Body of pancreas (tissue), 4 donors: Measurements from ENCODE around the gene DIAPH3. TPM values are rescaled to one million over a fixed set of nuclear protein-coding genes. Genes with fewer than 3 reads are reported as not detected.

Source experiments
- ATAC-seq: fragments of 150-250 bp; one replicate; pipeline ENCODE4 v1.9.1; 2016
- DNase-seq, 4 donors: peaks; one replicate each; pipeline ENCODE4 v3.0.0-alpha.2; 2019
- H3K27ac ChIP-seq, 4 donors: fragments of 200-600 bp; sonication (generic); 1 replicate in 3 of 4; 2 replicates in 1 of 4; pipeline versions ENCODE4 v1.5.1 to v1.6.1; 2016 to 2019; ENCODE audit warnings: mild to moderate bottlenecking in 1 of 4, mixed read lengths in 1 of 4, moderate library complexity in 1 of 4
- H3K27me3 ChIP-seq, 2 donors: fragments of 200-600 bp; sonication (generic); one replicate each; pipeline ENCODE4 v1.6.0; 2016; ENCODE audit warnings: mild to moderate bottlenecking in 1 of 2
- H3K36me3 ChIP-seq, 2 donors: fragments of 200-600 bp; sonication (generic); replicated peaks in 1 of 2; 2 replicates each; pipeline ENCODE4 v1.5.1; 2016; ENCODE audit warnings: low read depth in 2 of 2; ENCODE audit not compliant: insufficient read depth in 1 of 2
- H3K4me1 ChIP-seq: fragments of 200-600 bp; sonication (generic); one replicate; pipeline ENCODE4 v1.6.0; 2016
- H3K4me3 ChIP-seq, 2 donors: fragments of 200-600 bp; sonication (generic); 1 replicate in 1 of 2; 2 replicates in 1 of 2; pipeline ENCODE4 v1.5.1; 2016 to 2019
- H3K9me3 ChIP-seq, 3 donors: fragments of 200-600 bp; sonication (generic); 1 replicate in 2 of 3; 2 replicates in 1 of 3; pipeline ENCODE4 v1.5.1; 2016
- POLR2A ChIP-seq, 3 donors: fragments of 450-650 bp; IDR thresholded peaks; one replicate each; pipeline ENCODE4 v1.6.1; 2016; ENCODE audit warnings: antibody characterized with exemption in 3 of 3, mild to moderate bottlenecking in 2 of 3
- WGBS, 2 donors: methylation state at CpG; one replicate each; pipeline ENCODE4 v1.1.5; 2017; 5-methylcytosine and 5-hydroxymethylcytosine counted together
- intact Hi-C: fragments of 100-400 bp; cut with DNase I; formaldehyde crosslinking; loops from one replicate; pipeline ENCODE4 v1.15.1; 2023
- total RNA-seq, 2 donors: library from RNA; depleted of rRNA; stranded (reverse); fragments of >200 nt; gene quantifications; one replicate each; pipeline ENCODE4 v1.1.0, GENCODE V29; 2016
- TF ChIP-seq, protein P1 (sequence below), 7 experiments: fragments of 450-650 bp in 4 of 7; fragments of 200-600 bp in 3 of 7; sonication (generic) in 3 of 7; IDR thresholded peaks; one replicate each; pipeline ENCODE4 v1.5.1; 2016 to 2019; ENCODE audit warnings: antibody characterized with exemption in 7 of 7

DIAPH3 gene
- total RNA-seq, 2 donors from 2014 or later: 0.33 to 0.78 TPM

- WGBS, 2 donors: 69 to 78% methylated on average over 3 of the region's 3 CpGs
- Histone ChIP-seq H3K4me1 (peaks cover 6% of the 10 kb centered on the region), H3K9me3 (no peaks in the 10 kb centered on the region), H3K27me3 (no peaks in the 10 kb centered on the region), H3K27ac (no peak overlapping the region), H3K4me3 (no peak overlapping the region), H3K36me3 (no peaks in the 10 kb centered on the region)
- ATAC-seq: no peak
- intact Hi-C loops: no loop called here
- no peak for DNase-seq
- TF ChIP-seq POLR2A (IDR thresholded peaks at IDR 0.05): no peak
- TF ChIP-seq, protein P1, sequence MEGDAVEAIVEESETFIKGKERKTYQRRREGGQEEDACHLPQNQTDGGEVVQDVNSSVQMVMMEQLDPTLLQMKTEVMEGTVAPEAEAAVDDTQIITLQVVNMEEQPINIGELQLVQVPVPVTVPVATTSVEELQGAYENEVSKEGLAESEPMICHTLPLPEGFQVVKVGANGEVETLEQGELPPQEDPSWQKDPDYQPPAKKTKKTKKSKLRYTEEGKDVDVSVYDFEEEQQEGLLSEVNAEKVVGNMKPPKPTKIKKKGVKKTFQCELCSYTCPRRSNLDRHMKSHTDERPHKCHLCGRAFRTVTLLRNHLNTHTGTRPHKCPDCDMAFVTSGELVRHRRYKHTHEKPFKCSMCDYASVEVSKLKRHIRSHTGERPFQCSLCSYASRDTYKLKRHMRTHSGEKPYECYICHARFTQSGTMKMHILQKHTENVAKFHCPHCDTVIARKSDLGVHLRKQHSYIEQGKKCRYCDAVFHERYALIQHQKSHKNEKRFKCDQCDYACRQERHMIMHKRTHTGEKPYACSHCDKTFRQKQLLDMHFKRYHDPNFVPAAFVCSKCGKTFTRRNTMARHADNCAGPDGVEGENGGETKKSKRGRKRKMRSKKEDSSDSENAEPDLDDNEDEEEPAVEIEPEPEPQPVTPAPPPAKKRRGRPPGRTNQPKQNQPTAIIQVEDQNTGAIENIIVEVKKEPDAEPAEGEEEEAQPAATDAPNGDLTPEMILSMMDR (IDR thresholded peaks at IDR 0.05): no peak
Measured at GRCh38 chr13:59665732-59666131, 498.0 kb downstream of the DIAPH3 start.

- H3K36me3 ChIP-seq: no peaks in the 10 kb centered on the region
- no peak overlapping the region for H3K4me3 ChIP-seq
- H3K9me3 ChIP-seq: no peaks in the 10 kb centered on the region
- ATAC-seq (peak; percentile 45), DNase-seq (no peak)
- H3K4me1 ChIP-seq: peaks cover 6% of the 10 kb centered on the region
- H3K27ac ChIP-seq: peak overlapping the region in 2 of 4 donors; percentile 61 to 66
- no peaks in the 10 kb centered on the region for H3K27me3 ChIP-seq
- intact Hi-C loops: no loop called here
- no peak for TF ChIP-seq POLR2A (IDR thresholded peaks at IDR 0.05)
- TF ChIP-seq, protein P1 (IDR thresholded peaks at IDR 0.05): no peak
- WGBS, 2 donors: 49 to 56% methylated on average over 1 of the region's 1 CpG
Measured at GRCh38 chr13:59665184-59665583, 498.5 kb downstream of the DIAPH3 start.

DNA sequence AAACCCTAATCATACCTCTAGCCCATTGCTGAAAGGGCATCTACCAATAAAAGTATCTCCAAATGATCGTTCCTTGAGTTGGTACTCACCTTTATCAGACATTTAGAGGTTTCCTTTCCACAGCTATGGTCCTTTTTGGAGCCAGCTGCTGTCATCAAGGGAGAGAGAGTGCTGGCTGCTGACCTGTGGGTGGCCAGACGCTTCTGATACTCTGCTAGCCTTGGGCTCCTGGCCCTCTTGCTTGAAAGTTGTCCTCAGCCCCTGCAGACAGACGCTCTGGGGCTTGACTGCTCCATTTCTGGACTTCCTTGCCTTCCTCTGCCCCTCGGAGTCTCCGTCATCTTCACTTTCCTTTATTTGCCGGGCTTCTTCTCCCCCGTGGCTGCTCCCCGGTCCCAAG lies 499.1 kb downstream of the DIAPH3 start:
- Histone ChIP-seq H3K27ac (peak overlapping the region in 2 of 4 donors; percentile 61 to 66), H3K4me3 (no peak overlapping the region), H3K9me3 (no peaks in the 10 kb centered on the region), H3K36me3 (no peaks in the 10 kb centered on the region), H3K4me1 (peaks cover 6% of the 10 kb centered on the region), H3K27me3 (no peaks in the 10 kb centered on the region)
- WGBS, 2 donors: 50 to 55% methylated on average over 8 of the region's 8 CpGs
- ATAC-seq (peak; percentile 48), DNase-seq (no peak)
- intact Hi-C loops: no loop called here
- TF ChIP-seq POLR2A (IDR thresholded peaks at IDR 0.05): no peak
- TF ChIP-seq, protein P1 (IDR thresholded peaks at IDR 0.05): no peak

DNA sequence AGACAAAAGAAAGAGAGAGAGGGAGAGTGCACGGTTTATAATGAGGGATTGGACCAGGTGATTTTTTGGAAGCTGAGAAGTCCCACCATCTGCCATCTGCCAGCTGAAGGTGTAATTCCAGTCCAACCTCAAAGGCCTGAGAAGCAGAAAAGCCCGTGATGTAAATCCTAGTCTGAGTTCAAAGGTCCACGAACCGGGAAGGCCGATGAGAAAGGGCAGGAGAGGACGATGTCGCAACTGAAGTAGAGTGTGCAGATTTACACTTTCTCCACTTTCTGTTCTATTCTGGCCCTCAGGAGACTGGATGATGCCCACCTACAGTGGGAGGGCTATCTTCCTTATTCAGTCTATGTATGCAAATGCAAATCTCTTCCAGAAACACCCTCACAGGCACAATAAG lies 500.0 kb downstream of the DIAPH3 start:
- 97 to 100% methylated on average over 7 of the region's 7 CpGs for WGBS, 2 donors
- TF ChIP-seq, protein P1 (IDR thresholded peaks at IDR 0.05): no peak
- TF ChIP-seq POLR2A (IDR thresholded peaks at IDR 0.05): no peak
- Histone ChIP-seq H3K36me3 (no peaks in the 10 kb centered on the region), H3K4me1 (peaks cover 6% of the 10 kb centered on the region), H3K27me3 (no peaks in the 10 kb centered on the region), H3K4me3 (no peak overlapping the region), H3K27ac (no peak overlapping the region), H3K9me3 (no peaks in the 10 kb centered on the region)
- no peak for ATAC-seq
- DNase-seq: no peak
- intact Hi-C loops: no loop called here

DNA sequence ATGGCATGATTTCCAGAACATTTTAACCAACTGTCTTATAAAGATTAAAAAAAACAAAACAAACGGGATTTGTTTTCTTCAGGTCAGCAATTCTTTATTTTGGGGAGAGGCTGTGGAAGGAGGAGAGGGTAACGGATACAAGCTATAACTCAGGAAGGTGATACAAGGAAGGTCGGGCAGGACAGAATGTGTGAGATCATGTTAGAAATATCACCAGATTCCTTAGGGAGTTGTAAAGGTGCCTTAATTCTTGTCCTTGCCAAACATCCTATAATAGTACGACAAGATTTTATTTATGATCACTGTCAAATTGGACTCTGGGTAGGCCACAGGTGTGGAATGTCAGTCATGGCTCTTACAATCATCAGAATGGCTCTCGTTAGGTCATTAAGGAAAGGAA lies 503.1 kb downstream of the DIAPH3 start:
- TF ChIP-seq POLR2A (IDR thresholded peaks at IDR 0.05): no peak
- TF ChIP-seq, protein P1 (IDR thresholded peaks at IDR 0.05): no peak
- Histone ChIP-seq H3K4me1 (no peaks in the 10 kb centered on the region), H3K36me3 (no peaks in the 10 kb centered on the region), H3K9me3 (no peaks in the 10 kb centered on the region), H3K27me3 (no peaks in the 10 kb centered on the region), H3K27ac (no peak overlapping the region), H3K4me3 (no peak overlapping the region)
- intact Hi-C loops: no loop called here
- DNase-seq (no peak), ATAC-seq (no peak)
- WGBS, 2 donors: 93 to 94% methylated on average over 5 of the region's 5 CpGs
